PC-3 (cell line): ENCODE data around the gene UBE2F.

Experiments used
- CTCF ChIP-seq: fragments of 300-600 bp; sonication (generic); conservative IDR thresholded peaks from 2 replicates; pipeline ENCODE4 v1.5.1; 2017; ENCODE audit warnings: antibody characterized with exemption, low read depth, mild to moderate bottlenecking, low read length
- EZH2 ChIP-seq: fragments of 300-600 bp; sonication (generic); IDR thresholded peaks from one replicate; pipeline ENCODE4 v1.6.1; 2017; ENCODE audit warnings: antibody characterized with exemption, mild to moderate bottlenecking, low read length; ENCODE audit not compliant: unreplicated experiment

GRCh38 chr2:237998530-237998929 is 31.7 kb downstream of the UBE2F start:
- TF ChIP-seq CTCF (no peak), EZH2 (no peak)
